Brain microvascular endothelial cell (primary cell): Measurements from ENCODE around the gene ERFL.

Experiments used
- DNase-seq: peaks from one replicate; pipeline ENCODE4 v3.0.0-alpha.2; 2020
- H3K27ac ChIP-seq: fragments of 250-450 bp; sonication (Bioruptor Pico); 2 replicates; pipeline ENCODE4 v1.5.1; 2020; ENCODE audit warnings: mild to moderate bottlenecking, moderate library complexity
- H3K27me3 ChIP-seq: fragments of 250-450 bp; sonication (Bioruptor Pico); replicated peaks from 2 replicates; pipeline ENCODE4 v1.5.1; 2020; ENCODE audit warnings: mild to moderate bottlenecking
- H3K36me3 ChIP-seq: fragments of 250-450 bp; sonication (Bioruptor Pico); replicated peaks from 2 replicates; pipeline ENCODE4 v1.5.1; 2020; ENCODE audit warnings: mild to moderate bottlenecking
- H3K4me3 ChIP-seq: 2 replicates; pipeline ENCODE4 v1.5.1; 2011; ENCODE audit warnings: low read depth, mild to moderate bottlenecking, control low read depth, low read length, moderate library complexity
- CTCF ChIP-seq: IDR thresholded peaks from 2 replicates; pipeline ENCODE4 v1.5.1; 2011; ENCODE audit warnings: low read depth, mild to moderate bottlenecking, moderate library complexity, low read length, control low read depth, inconsistent platforms; ENCODE audit errors: missing control alignments
- in situ Hi-C: cut with HindIII; loops from 2 replicates; pipeline ENCODE4 v1.10.0; 2017; ENCODE audit warnings: low sequenced_read_pairs, low pct_ligation_motif_present

ERFL gene

GRCh38 chr19:41927497-41928192, 604 bp downstream of the ERFL start:
- Histone ChIP-seq H3K4me3 (peak overlapping the region; percentile 45), H3K27ac (no peak overlapping the region), H3K36me3 (no peaks in the 10 kb centered on the region), H3K27me3 (peaks cover 68% of the 10 kb centered on the region)
- in situ Hi-C loops = no loop called here
- TF ChIP-seq CTCF = no peak
- DNase-seq = no peak

GRCh38 chr19:41926763-41927496, 1.3 kb downstream of the ERFL start:
- no peak for DNase-seq
- H3K36me3 ChIP-seq = no peaks in the 10 kb centered on the region
- H3K27me3 ChIP-seq = peaks cover 68% of the 10 kb centered on the region
- in situ Hi-C loops = no loop called here
- H3K27ac ChIP-seq = no peak overlapping the region
- no peak overlapping the region for H3K4me3 ChIP-seq
- TF ChIP-seq CTCF = no peak

GRCh38 chr19:41926028-41926762, 2.1 kb downstream of the ERFL start:
- Histone ChIP-seq H3K4me3 (no peak overlapping the region), H3K27me3 (peaks cover 65% of the 10 kb centered on the region), H3K36me3 (no peaks in the 10 kb centered on the region), H3K27ac (no peak overlapping the region)
- DNase-seq = no peak
- TF ChIP-seq CTCF = no peak
- in situ Hi-C loops = no loop called here

- Histone ChIP-seq H3K27me3 (peaks cover 63% of the 10 kb centered on the region), H3K27ac (no peak overlapping the region), H3K4me3 (no peak overlapping the region), H3K36me3 (no peaks in the 10 kb centered on the region)
- in situ Hi-C loops = no loop called here
- no peak for DNase-seq
- no peak for TF ChIP-seq CTCF
Observed at GRCh38 chr19:41925208-41926003, 2.8 kb downstream of the ERFL start.

- in situ Hi-C loops = no loop called here
- no peak for DNase-seq
Observed at GRCh38 chr19:41924151-41925145, 3.8 kb downstream of the ERFL start.

More at GRCh38 chr19:41924151-41925145, 3.8 kb downstream of the ERFL start:
- H3K36me3 ChIP-seq = no peaks in the 10 kb centered on the region
- H3K4me3 ChIP-seq = no peak overlapping the region
- TF ChIP-seq CTCF = no peak
- H3K27ac ChIP-seq = no peak overlapping the region
- H3K27me3 ChIP-seq = peaks cover 56% of the 10 kb centered on the region
